Peyer's patch (tissue), 4 donors: ENCODE data around the gene STRN4.

ENCODE experiments used
- POLR2A ChIP-seq, 2 donors: fragments of 450-650 bp; IDR thresholded peaks; one replicate each; pipeline ENCODE4 v1.5.1; 2017; ENCODE audit warnings: antibody characterized with exemption in 2 of 2, mild to moderate bottlenecking in 2 of 2, moderate library complexity in 2 of 2
- TF ChIP-seq, protein P1 (sequence below), 6 experiments: fragments of 450-650 bp in 4 of 6; fragments of 200-600 bp in 2 of 6; sonication (generic) in 1 of 6; IDR thresholded peaks; one replicate each; pipeline ENCODE4 v1.5.1; 2017 to 2019; ENCODE audit warnings: antibody characterized with exemption in 6 of 6, mild to moderate bottlenecking in 3 of 6, moderate library complexity in 1 of 6

- TF ChIP-seq, protein P1, sequence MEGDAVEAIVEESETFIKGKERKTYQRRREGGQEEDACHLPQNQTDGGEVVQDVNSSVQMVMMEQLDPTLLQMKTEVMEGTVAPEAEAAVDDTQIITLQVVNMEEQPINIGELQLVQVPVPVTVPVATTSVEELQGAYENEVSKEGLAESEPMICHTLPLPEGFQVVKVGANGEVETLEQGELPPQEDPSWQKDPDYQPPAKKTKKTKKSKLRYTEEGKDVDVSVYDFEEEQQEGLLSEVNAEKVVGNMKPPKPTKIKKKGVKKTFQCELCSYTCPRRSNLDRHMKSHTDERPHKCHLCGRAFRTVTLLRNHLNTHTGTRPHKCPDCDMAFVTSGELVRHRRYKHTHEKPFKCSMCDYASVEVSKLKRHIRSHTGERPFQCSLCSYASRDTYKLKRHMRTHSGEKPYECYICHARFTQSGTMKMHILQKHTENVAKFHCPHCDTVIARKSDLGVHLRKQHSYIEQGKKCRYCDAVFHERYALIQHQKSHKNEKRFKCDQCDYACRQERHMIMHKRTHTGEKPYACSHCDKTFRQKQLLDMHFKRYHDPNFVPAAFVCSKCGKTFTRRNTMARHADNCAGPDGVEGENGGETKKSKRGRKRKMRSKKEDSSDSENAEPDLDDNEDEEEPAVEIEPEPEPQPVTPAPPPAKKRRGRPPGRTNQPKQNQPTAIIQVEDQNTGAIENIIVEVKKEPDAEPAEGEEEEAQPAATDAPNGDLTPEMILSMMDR (IDR thresholded peaks at IDR 0.05), result no peak
- TF ChIP-seq POLR2A (IDR thresholded peaks at IDR 0.05), result no peak
Observed at GRCh38 chr19:46722421-46723022, 23.7 kb downstream of the STRN4 start.
